GM18502 (cell line): ENCODE results near the gene TMEM61.
"Not testable (repeated sequence)": the region's sequence is repeated elsewhere in the genome, so short reads cannot be mapped to it uniquely, and the experiment has no call there.

Experiments used
- ATAC-seq: cut with Tn5 transposase; IDR thresholded peaks from one replicate; pipeline ENCODE4 v1.9.1; 2021; ENCODE audit warnings: mild to moderate bottlenecking; ENCODE audit not compliant: unreplicated experiment, poor library complexity

The TMEM61 gene

GRCh38 chr1:54959241-54959640 lies 21.2 kb upstream of the TMEM61 start:
- no peak for ATAC-seq

DNA sequence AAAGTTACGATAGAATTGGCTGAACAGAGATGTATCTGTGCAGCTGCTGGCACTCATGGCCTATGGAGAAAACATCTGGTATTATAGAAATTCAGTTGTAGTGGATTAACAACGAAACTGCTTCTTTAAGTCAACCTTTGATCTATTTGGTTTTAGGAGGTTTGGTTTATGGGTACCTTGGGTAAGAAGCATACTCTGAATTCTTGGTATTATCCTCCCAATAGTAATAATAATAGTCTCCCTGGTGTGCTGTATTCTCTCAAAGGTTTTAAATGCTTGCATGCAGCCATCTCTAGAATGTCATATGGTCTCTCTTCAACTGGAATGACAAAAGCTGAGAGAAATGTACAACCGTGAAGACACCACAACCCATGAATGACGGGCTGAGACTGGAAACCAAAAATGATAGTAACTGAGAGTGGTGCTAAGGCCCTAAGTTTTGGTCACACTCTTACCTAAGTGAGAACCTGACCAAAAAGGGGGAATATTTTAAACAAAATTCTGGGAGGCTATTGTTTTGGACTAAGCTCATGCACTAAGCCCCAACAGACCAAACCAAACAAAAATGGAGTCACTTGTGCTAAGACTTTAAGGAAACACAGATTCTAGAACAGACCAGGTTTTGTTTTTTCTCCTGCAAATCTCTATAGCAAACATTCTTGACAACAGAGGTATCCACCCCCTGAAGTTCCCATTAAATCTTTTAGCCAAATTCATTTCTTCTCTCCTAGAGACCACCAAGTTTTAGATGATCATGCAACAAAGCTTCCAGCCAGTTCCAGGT lies 17.6 kb upstream of the TMEM61 start:
- ATAC-seq, result no peak

DNA sequence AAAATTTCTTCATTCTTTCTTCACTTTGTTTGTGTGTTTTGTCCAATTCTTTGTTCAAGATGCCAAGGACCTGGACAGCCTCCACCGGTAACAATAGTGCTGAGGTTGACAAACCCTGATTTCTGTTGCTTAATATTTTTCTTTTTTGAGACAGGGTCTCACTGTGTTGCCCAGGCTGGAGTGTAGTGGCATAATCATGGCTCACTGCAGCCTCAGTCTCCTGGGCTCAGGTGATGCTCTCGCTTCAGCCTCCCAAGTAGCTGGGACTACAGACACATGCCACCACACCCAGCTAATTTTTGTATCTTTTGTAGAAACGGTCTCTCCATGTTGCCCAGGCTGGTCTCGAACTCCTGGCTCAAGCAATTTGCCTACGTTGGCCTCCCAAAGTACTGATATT lies 16.6 kb upstream of the TMEM61 start:
- ATAC-seq, result not testable (repeated sequence)

DNA sequence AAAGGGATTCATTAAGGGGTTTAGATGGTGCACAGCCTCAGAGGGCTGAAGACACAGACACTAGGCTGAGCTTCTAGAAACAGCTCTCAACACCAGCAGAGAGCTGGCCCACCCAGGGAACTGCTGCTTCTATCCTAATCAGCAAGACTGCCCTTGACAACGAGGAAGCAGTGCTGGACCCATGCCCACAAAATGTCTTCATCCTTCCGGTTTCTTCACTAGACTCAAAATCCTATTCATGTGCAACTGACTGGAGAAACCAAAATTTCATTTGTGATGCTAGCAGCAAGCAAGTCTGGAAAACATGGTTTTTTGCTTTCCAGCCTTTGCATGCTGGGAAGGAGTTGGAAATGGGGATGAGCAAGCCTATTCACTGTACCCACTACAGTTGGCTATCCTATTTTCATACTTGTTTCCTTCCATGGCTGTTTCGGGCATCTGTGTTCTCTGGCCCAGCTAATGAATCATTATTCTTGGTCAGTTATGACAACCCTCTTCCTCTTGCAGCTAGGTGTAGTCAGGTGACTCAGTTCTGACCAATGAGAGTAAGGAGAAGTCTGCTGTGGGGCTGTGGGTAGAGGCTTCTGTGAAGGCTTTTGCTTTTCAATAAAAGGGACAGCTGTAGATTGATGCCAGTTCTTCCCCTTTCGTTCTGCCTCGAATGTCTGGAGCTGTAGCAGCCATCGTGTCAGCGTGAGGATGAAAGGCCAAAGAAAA lies 14.6 kb upstream of the TMEM61 start:
- peak; percentile 95 for ATAC-seq

GRCh38 chr1:54967372-54967771 lies 13.1 kb upstream of the TMEM61 start:
- no peak for ATAC-seq

- ATAC-seq, result no peak
Measured at GRCh38 chr1:54968551-54968950, 11.9 kb upstream of the TMEM61 start.

DNA sequence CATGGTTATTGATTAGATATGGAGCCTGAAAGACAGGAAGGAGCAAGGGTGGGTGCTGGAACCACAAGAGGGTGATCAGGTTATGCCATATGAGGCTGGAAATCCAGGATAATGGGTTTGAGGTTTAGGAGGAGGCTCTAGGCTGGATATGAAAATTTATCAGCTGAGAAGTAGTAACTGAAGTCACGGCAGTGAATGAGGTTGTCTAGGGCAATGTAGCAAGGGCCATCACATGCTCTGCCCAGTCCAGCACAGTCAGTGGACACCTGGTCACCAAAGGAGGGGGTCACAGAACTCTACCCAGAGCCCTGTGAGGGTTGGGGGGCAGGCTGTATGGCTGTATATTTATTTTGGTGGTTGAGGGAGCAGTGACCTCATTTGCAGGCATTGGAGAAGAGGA lies 10.5 kb upstream of the TMEM61 start:
- ATAC-seq, result no peak

- no peak for ATAC-seq
Measured at GRCh38 chr1:54970901-54971300, 9.5 kb upstream of the TMEM61 start.

DNA sequence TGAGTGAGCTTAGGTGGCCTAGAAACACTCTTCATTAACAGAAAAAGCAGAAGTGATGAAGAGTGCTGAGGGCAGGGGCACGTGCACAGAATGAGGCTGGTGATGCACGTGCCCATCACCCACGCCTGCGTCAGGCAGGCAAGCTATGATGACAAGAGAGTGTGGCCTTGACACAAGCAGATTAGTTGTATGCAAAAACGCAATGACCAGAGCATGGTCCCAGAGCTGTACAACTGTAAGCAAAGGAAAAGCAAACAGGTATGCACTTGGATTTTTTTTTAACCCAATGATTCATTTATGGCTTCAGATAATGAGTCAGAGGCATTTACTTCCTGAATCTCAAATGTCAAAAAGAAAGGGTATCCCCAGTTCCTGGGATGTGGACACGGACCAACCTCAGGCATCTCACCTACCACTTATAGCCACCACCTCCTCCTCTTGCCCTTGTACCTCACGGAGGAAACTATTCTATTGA lies 9.1 kb upstream of the TMEM61 start:
- peak; percentile 92 for ATAC-seq

DNA sequence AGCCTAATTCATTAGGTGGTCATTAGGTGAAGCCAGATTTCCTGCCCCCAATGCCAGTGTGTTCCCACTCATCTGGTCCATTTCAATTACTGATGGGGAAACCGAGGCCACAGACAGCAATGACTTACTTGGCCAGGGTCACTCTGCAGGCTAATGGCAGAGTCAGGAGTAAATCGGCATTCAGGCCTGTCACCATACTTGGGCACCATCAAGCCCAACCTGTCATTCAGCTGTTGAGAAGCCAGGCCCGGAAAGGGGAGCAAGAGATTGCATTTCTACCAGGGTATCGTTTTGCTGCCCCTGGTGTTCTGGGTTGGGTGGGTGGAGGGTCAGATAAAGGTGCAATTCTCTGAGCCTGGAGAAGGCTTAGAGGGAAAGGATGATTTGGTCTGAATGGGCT lies 8.0 kb upstream of the TMEM61 start:
- ATAC-seq, result no peak

DNA sequence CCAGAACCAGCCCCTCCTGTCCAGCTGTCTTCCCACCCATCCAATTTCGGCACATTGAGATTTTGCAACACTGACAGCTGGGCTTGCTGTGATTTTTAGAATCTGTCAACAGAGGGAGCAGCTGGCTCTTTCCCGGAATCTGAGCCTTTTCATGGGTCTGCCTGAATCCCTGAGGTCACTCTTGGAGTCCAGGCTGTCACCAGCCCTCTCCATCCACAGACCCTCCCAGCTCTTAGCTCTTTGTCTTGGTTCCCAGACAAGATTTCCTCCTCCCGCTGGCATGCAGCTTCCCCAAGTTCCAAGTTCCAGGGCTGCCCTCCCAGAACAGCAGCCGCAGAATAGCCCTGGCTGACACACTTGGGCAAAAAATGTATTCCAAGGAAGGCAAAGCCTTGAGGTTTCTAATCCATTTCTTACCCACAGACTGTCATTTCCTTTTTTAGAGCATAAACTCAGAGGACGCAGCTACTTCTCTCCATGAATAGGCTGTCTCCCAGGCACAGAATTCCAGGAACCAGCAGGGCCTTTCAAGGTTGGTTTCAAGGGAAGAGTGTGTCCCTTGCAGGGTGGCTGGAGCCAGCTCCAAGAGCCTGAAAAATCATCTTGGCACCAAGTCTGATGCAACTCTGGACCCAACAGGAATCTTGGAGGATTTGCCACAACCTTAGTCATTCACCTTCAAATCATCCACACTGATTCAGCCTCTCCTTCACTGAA lies 7.1 kb upstream of the TMEM61 start:
- no peak for ATAC-seq

DNA sequence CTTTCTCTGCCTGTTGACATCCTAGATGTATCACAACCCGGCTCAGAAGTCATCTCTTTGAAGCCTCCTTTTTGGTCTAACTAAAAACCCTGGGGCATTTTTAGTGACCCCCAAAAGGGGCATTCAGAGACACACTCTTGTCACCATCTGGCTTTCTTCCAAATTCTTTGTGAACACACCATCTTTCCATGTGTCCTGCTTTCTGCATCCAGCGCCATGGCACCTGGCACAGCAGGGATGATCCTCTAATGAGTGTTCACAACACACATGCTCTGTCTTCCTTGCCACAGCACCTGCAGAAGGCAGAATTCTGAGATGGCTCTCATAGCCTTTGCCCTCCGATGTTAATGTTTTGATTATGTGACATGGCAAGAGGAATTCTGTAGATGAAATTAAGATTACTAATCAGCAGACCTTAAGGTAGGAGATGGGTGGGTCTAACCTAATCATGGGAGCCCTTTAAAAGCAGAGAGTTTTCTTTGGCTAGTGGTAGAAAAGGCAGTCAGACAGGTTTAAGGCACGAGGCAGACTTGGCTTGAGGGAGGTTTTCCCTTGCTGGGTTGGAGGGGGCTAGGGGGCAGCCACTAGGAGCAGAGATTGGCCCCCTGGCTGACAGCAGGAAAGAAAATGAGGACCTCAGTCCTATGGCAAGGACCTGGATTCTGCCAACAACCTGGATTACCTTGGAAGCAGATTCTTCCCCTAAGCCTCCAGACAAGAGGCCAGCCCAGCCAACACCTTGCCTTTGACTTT lies 4.9 kb upstream of the TMEM61 start:
- ATAC-seq, result no peak

- ATAC-seq, result no peak
Measured at GRCh38 chr1:54976747-54977146, 3.7 kb upstream of the TMEM61 start.

GRCh38 chr1:54977533-54978297 lies 2.7 kb upstream of the TMEM61 start:
- ATAC-seq, result no peak

- ATAC-seq, result no peak
Measured at GRCh38 chr1:54978528-54979326, 1.7 kb upstream of the TMEM61 start.

DNA sequence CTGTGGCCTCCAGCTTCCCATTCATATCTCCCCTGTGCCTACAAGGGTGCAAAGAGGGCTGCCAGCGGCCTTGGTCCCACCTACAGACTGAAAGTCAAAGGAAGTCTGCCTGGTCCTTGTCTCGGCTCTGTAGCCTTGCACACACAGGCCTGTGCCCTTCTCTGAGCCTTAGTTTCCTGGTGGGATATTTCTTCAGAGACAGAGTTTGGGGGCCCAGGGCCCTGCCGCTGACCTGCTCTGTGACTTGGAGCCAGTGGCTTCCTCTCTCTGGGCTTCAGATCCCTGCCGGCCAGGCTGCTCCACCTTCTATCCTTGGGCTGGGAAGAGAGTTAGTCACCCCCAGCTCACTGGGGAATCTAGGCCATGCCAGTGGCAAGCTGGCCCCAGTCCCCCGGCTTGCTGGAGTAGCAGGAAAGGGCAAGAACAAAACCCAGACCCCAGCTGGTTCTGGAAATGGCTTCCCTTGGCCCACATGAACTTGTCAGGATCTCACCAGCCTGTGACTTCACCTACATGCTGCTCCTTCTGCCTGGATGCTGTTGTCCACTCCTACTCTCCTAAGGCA lies 1.0 kb upstream of the TMEM61 start:
- no peak for ATAC-seq

- ATAC-seq, result no peak
Measured at GRCh38 chr1:54980046-54980527, 341 bp upstream of the TMEM61 start.

DNA sequence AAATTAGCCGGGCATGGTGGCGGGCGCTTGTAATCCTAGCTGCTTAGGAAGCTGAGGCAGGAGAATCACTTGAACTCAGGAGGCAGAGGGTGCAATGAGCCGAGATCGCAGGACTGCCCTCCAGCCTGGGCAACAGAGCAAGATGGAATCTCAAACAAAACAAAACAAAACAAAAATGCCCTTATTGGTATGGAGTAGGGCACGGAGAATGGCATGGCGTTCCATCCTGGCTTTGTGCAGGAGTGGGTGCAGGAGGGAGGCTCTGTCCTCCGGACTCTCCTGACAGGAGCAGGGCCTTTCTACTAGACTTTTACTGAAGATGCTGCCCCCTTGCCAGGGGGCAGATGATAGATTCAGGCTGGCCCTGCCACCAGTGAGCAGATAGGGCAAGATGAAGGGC lies 1.0 kb downstream of the TMEM61 start:
- no peak for ATAC-seq
